ENCODE results near the gene OSBPL8. TPM values are rescaled to one million over a fixed set of nuclear protein-coding genes. Genes with fewer than 3 reads are reported as not detected.

OSBPL8 gene
- total RNA-seq, 1 donor from 2014 or later: 56.1 TPM

- TF ChIP-seq CTCF (conservative IDR thresholded peaks at IDR 0.05): no peak
- Mint-ChIP-seq H3K36me3 (no peaks in the 10 kb centered on the region), H3K9me3 (no peaks in the 10 kb centered on the region), H3K27me3 (peaks cover under 1% of the 10 kb centered on the region), H3K4me3 (peak overlapping the region; percentile 34), H3K4me1 (ENCODE audit: unreplicated experiment) (peaks cover 30% of the 10 kb centered on the region), H3K27ac (no peak overlapping the region)
- DNase-seq (ENCODE audit: extremely low spot score, unreplicated experiment): no peak
These were observed 213.3 kb downstream of the OSBPL8 start for GRCh38 chr12:76346236-76346635.

- H3K27me3 Mint-ChIP-seq: peaks cover 3% of the 10 kb centered on the region
- H3K9me3 Mint-ChIP-seq: no peaks in the 10 kb centered on the region
- no peak overlapping the region for H3K27ac Mint-ChIP-seq
- peak overlapping the region; percentile 35 for H3K4me3 Mint-ChIP-seq
- H3K4me1 Mint-ChIP-seq (ENCODE audit: unreplicated experiment): peaks cover 30% of the 10 kb centered on the region
- no peak for TF ChIP-seq CTCF (conservative IDR thresholded peaks at IDR 0.05)
- H3K36me3 Mint-ChIP-seq: no peaks in the 10 kb centered on the region
- DNase-seq (ENCODE audit: extremely low spot score, unreplicated experiment): no peak
These were observed 214.0 kb downstream of the OSBPL8 start for GRCh38 chr12:76345569-76345968.

- no peaks in the 10 kb centered on the region for H3K36me3 Mint-ChIP-seq
- no peaks in the 10 kb centered on the region for H3K9me3 Mint-ChIP-seq
- peaks cover 11% of the 10 kb centered on the region for H3K4me1 Mint-ChIP-seq (ENCODE audit: unreplicated experiment)
- no peak overlapping the region for H3K27ac Mint-ChIP-seq
- no peak for DNase-seq (ENCODE audit: extremely low spot score, unreplicated experiment)
- H3K4me3 Mint-ChIP-seq: no peak overlapping the region
- TF ChIP-seq CTCF (conservative IDR thresholded peaks at IDR 0.05): no peak
- H3K27me3 Mint-ChIP-seq: peaks cover 3% of the 10 kb centered on the region
These were observed 218.0 kb downstream of the OSBPL8 start for GRCh38 chr12:76341436-76342030.

- H3K4me3 Mint-ChIP-seq: no peak overlapping the region
- H3K27me3 Mint-ChIP-seq: peaks cover 5% of the 10 kb centered on the region
- no peaks in the 10 kb centered on the region for H3K36me3 Mint-ChIP-seq
- peaks cover 4% of the 10 kb centered on the region for H3K4me1 Mint-ChIP-seq (ENCODE audit: unreplicated experiment)
- no peak for TF ChIP-seq CTCF (conservative IDR thresholded peaks at IDR 0.05)
- H3K9me3 Mint-ChIP-seq: no peaks in the 10 kb centered on the region
- DNase-seq (ENCODE audit: extremely low spot score, unreplicated experiment): no peak
- H3K27ac Mint-ChIP-seq: no peak overlapping the region
These were observed 218.7 kb downstream of the OSBPL8 start for GRCh38 chr12:76340680-76341435.

DNA sequence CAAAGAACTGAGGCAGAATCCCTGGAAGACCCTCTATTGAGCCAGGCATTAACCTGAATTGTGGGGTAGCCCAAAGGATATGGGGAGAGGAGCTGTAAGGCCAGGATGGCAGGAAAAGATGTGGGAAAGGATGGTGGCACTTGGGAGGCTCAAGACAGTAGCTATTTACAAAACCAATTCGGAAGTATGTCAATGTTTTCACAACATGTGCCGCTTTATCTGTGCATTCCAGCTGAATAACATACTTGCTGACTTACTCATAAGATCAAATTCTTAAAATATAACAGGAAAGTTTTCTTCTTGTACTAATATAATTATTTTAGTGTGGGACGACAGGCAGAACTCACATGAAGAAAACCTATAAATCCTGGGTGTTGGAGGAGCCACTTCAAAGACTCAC lies 222.0 kb downstream of the OSBPL8 start:
- H3K4me3 Mint-ChIP-seq: no peak overlapping the region
- peaks cover 5% of the 10 kb centered on the region for H3K27me3 Mint-ChIP-seq
- no peak for DNase-seq (ENCODE audit: extremely low spot score, unreplicated experiment)
- H3K27ac Mint-ChIP-seq: no peak overlapping the region
- H3K9me3 Mint-ChIP-seq: no peaks in the 10 kb centered on the region
- no peaks in the 10 kb centered on the region for H3K4me1 Mint-ChIP-seq (ENCODE audit: unreplicated experiment)
- no peak for TF ChIP-seq CTCF (conservative IDR thresholded peaks at IDR 0.05)
- no peaks in the 10 kb centered on the region for H3K36me3 Mint-ChIP-seq

All from type B pancreatic cell (in vitro differentiated cells).